Astrocyte of the cerebellum (primary cell): ENCODE results near the gene RHOBTB3.
"Not testable (repeated sequence)": the region's sequence is repeated elsewhere in the genome, so short reads cannot be mapped to it uniquely, and the experiment has no call there.

ENCODE experiments used
- DNase-seq: peaks from one replicate; pipeline ENCODE4 v3.0.0-alpha.2; 2011; ENCODE audit warnings: low read depth
- H3K4me3 ChIP-seq: 2 replicates; pipeline ENCODE4 v1.5.1; 2011; ENCODE audit warnings: mild to moderate bottlenecking, low read depth, low read length, moderate library complexity
- CTCF ChIP-seq: IDR thresholded peaks from 2 replicates; pipeline ENCODE4 v1.5.1; 2012; ENCODE audit warnings: low read length, low read depth, moderate library complexity, mild to moderate bottlenecking; ENCODE audit errors: missing control alignments
- in situ Hi-C: cut with HindIII; loops from 2 replicates; pipeline ENCODE4 v1.10.0; 2017; ENCODE audit warnings: low sequenced_read_pairs

Gene RHOBTB3

DNA sequence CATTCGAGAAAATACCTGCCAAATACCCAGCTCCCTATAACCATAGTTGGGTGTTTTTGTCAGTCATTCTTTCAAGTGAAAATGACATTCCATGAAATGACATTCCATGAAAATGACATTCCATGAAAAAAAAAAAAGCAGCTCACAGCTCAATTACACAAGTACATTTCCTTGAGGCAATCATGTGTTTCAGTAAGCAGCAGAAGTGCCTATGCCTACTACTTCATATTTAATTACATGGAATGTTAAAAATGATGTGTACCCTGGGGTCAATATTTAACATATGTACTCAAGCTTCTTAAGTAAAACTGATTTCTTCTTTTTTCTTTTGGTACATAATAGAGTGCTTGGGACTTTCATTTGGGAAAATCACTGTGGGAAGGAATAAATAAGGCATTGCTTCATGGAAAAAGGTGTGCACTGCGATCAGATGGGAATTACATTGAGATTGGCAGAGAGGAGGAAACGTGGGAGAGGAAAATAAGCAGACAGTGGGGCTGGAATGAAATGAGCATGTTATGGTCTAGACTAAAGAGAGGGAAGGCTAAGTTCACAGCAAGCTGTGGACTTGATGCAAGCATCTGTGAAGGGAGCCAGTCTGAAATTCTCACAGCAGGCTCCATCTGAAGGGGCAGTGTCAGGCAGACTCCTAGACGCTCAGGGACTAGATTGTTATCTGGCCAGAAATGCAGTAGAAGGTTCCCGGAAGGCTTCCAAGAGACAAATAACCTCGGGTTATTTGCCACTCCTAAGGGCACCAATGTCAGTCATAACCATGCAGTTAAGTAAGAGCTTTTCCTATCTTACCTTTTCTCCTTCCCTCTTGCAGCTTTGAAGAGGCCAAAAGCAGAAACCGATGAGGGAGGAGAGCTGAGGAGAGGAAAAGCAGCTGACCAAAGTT, 33.1 kb upstream of the RHOBTB3 start:
- no peak for DNase-seq
- in situ Hi-C loops = no loop called here

DNA sequence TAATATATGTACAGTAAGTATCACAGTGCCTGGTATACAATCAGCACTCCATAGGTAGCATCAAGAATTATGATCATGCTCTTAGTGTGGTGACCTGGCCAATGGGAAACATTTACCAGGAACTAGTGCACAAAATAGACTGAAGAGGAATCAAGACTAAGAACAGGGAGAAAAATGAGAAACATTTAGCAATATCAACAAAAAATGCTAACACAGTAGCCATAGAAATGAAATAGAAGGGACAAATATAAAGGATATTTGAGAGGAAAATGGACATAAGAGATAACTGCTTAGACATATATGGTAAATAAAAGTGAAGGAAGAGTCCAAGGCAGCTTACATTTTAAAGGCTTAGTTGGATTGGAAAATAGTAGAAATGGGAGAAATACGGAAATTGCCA, 31.8 kb upstream of the RHOBTB3 start:
- in situ Hi-C loops = no loop called here
- no peak overlapping the region for H3K4me3 ChIP-seq
- no peak for TF ChIP-seq CTCF
- no peak for DNase-seq

More for the DNA sequence above, 33.1 kb upstream of the RHOBTB3 start:
- H3K4me3 ChIP-seq = no peak overlapping the region
- TF ChIP-seq CTCF = no peak

DNA sequence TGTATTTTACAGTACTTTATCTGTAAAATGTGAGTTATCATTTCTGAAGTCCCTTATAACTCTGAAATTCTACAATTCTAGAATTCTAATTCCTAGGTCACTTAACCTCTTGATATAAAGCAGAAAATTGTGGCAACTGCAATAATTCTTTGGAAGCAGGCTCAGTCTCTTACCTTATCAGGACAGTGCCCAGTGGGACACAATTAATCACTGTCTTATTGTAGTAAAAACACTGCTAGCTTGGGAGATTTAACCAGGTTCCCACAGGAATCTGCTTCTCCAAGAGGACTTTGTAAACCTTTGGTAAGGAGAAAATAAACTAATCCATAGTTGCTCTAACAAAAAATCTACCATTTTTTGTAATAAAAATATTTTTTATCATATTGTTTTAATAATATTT, 30.1 kb upstream of the RHOBTB3 start:
- in situ Hi-C loops = no loop called here
- TF ChIP-seq CTCF = no peak
- no peak for DNase-seq
- no peak overlapping the region for H3K4me3 ChIP-seq

- no peak for TF ChIP-seq CTCF
- H3K4me3 ChIP-seq = no peak overlapping the region
- in situ Hi-C loops = no loop called here
- DNase-seq = no peak
Observed at GRCh38 chr5:95704150-95704549, 27.0 kb upstream of the RHOBTB3 start.

DNA sequence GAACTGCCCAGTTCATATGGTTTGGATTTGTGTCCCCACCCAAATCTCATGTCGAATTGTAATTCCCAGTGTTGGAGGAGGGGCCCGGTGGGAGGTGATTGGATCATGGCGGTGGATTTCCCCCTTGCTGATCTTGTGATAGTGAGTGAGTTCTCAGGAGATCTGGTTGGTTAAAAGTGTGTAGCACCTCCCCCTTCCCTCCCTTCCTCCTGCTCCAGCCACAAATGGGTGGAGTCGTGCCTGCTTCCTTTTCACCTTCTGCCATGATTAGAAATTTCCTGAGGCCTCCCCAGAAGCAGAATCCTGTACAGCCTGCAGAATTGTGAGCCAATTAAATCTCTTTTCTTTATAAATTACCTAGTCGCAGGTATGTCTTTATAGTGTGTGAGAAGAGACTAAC, 24.9 kb upstream of the RHOBTB3 start:
- in situ Hi-C loops, DNase-seq, H3K4me3 ChIP-seq: not testable (repeated sequence)

GRCh38 chr5:95707055-95707454, 24.1 kb upstream of the RHOBTB3 start:
- no peak overlapping the region for H3K4me3 ChIP-seq
- no peak for TF ChIP-seq CTCF
- DNase-seq = no peak
- in situ Hi-C loops = no loop called here

- DNase-seq, in situ Hi-C loops, H3K4me3 ChIP-seq: not testable (repeated sequence)
Observed at GRCh38 chr5:95707534-95708188, 23.5 kb upstream of the RHOBTB3 start.
